AG09309 (cell line): ENCODE results near the gene TALDO1.
A peak's percentile ranks its signal among the peaks of the same experiment; 100 is the strongest.

Experiments used
- DNase-seq: peaks from one replicate; pipeline ENCODE4 v3.0.0-alpha.2; 2010; ENCODE audit warnings: low read depth
- H3K4me3 ChIP-seq: 2 replicates; pipeline ENCODE4 v1.5.1; 2011; ENCODE audit warnings: mild to moderate bottlenecking, low read depth, low read length, moderate library complexity; ENCODE audit not compliant: control insufficient read depth
- CTCF ChIP-seq: IDR thresholded peaks from 2 replicates; pipeline ENCODE4 v1.5.1; 2011; ENCODE audit warnings: mild to moderate bottlenecking, low read depth, low read length, inconsistent platforms; ENCODE audit not compliant: insufficient read depth, control insufficient read depth; ENCODE audit errors: missing control alignments

The TALDO1 gene

GRCh38 chr11:802693-803466, 55.6 kb downstream of the TALDO1 start:
- DNase-seq: no peak
- TF ChIP-seq CTCF: no peak
- no peak overlapping the region; the same call in 1 of the 2 replicates for H3K4me3 ChIP-seq

GRCh38 chr11:803467-803742, 56.1 kb downstream of the TALDO1 start:
- no peak for DNase-seq
- peak overlapping the region; percentile 66; the same call in 1 of the 2 replicates for H3K4me3 ChIP-seq
- no peak for TF ChIP-seq CTCF

DNA sequence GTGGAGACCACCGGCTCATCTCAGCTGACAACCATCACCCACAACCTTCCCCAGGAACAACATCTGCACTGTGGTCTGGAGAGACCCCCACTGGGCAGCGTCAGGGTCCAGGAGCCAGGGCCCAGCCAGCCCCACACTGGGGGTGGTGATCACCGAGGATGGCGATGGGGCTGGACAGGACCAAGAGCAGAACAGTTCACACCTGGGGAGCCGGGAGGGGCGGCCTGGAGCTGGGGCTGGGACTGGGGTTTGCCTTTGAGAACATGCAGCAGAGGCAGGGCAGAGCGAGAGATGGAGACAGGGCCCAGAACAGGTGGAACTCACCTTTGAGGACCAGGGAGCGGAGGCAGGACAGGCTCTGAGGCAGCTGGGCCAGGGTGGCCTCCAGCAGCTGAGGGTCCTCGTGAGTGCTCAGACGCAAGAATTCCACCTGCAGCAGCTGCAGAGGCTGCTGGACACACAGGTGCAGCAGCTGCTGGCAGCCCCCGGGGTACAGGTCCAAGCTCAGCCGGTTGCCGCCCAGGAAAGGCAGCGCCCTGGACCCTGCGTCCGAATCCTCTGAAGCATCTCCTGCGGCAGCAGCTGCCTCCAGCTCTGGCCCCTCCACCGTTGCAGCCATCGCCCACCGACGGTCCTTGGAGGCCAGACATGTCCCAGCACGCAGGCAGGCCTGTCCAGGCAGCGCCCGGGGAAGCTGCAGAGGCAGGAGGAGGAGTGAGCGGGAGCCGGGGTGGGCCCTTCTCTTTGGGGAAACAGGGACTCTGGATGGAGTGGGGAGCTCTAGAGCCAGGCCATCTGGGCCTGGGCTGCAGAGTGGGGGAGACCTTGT, 56.7 kb downstream of the TALDO1 start:
- peak overlapping the region; percentile 66 for H3K4me3 ChIP-seq
- no peak for TF ChIP-seq CTCF
- no peak for DNase-seq

DNA sequence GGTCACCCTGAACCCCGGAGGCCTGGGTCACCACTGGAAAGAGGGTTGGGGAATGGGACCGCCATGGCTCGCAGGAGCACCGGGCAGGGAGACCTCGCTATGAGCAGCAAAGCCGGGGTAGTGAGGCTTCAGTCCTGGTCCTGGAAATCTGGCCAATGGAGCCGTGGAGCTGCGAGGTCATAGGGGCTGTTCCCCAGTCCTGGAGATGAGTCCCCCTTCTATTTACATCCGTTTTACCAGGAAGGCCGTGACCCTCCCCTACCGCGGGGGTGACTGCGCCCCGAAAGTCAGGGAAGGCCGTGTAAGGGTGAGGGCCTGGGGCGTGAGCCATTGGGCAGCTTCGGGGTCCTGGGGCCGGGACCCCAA, 57.3 kb downstream of the TALDO1 start:
- no peak for DNase-seq
- peak overlapping the region; percentile 66 for H3K4me3 ChIP-seq
- TF ChIP-seq CTCF: no peak

DNA sequence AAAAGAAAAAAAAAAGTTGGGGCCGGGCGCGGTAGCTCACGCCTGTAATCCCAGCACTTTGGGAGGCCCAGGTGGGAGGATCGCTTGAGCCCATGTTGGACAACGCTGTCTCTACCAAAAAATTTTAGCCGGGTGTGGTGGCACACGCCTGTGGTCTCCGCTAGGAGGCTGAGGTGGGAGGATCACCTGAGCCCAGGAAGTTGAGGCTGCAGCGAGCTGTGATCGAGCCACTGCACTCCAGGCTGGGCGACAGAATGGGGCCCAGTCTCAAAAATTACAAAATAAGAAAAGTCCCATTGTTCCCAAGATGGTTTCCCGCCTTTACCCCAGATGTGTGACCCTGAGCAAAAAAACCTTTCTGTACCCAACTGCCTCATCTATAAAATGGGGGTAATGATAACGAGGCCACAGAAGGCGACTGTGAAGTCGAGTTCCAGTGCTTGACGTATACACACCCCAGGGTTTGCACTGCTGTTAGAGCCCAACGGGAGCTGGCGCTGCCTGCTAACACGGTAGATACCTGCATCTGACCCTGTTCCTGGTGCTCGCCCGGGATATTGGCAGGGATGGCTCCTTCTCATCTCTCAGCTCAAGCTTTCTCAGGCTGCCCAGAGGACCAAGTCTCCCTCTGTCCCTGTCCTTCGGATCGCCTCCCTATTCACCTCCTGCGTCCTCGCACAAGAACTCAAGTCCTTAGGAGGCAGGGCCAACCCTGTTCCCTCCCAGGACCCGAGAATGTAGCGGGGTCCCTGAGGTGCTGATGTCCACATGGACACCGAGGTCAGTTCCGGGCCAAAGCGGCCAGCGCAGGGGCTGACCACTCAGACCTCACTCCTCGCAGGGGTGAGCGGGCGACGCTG, 61.4 kb downstream of the TALDO1 start:
- peak overlapping the region; percentile 97 for H3K4me3 ChIP-seq
- no peak for DNase-seq
- no peak for TF ChIP-seq CTCF

GRCh38 chr11:809287-810039, 62.2 kb downstream of the TALDO1 start, which contains the start of gene RPLP2:
Gene RPLP2, plus strand, starts transcription at chr11:809967. Its CDS starts 268 bp downstream, at chr11:810235.
- peak within 1 kb of the TSS; percentile 97 for H3K4me3 ChIP-seq
- DNase-seq: peak; percentile 82
- no peak for TF ChIP-seq CTCF
